Measurements from ENCODE around the gene RBKS. TPM values are rescaled to one million over a fixed set of nuclear protein-coding genes. Genes with fewer than 3 reads are reported as not detected.

The RBKS gene
- polyA plus RNA-seq, 1 of the 3 experiments (the other 2 are of a cell fraction), result 7.4 TPM

GRCh38 chr2:27912512-27912911 is 22.3 kb upstream of the RBKS start:
- 95% methylated on average over 2 of the region's 2 CpGs for WGBS (ENCODE audit: low lambda C conversion rate)

GRCh38 chr2:27911458-27912210 is 21.4 kb upstream of the RBKS start:
- WGBS (ENCODE audit: low lambda C conversion rate), result 88% methylated on average over 2 of the region's 2 CpGs
- CTCF ChIA-PET, result no interaction called here
- H3K9me2 ChIP-seq, result no peaks in the 10 kb centered on the region
- H3K27ac ChIP-seq (ENCODE audit: low read depth in 2 of 2, low read length in 1 of 2), result no peak overlapping the region
- POLR2A ChIA-PET, result no interaction called here
- H3K79me2 ChIP-seq (ENCODE audit: insufficient read depth), result no peaks in the 10 kb centered on the region
- peaks cover 4 to 13% of the 10 kb centered on the region in 2 experiments; a peak in 3 of 4 replicates for H3K4me1 ChIP-seq (ENCODE audit: control insufficient read depth in 1 of 2, insufficient read depth in 2 of 2, low read depth in 1 of 2, low read length in 1 of 2)
- peaks cover 6% of the 10 kb centered on the region for H3F3A ChIP-seq (replicated peaks; ENCODE audit: insufficient read depth)
- no peaks in the 10 kb centered on the region for H3K27me3 ChIP-seq (ENCODE audit: insufficient read depth)
- no peak for DNase-seq
- H3K4me2 ChIP-seq, result no peak overlapping the region
- no peaks in the 10 kb centered on the region for H4K20me1 ChIP-seq (ENCODE audit: insufficient read depth)
- no peak overlapping the region for H3K4me3 ChIP-seq (ENCODE audit: low read depth in 2 of 2, low read length in 1 of 2)
- no peak overlapping the region for H3K9ac ChIP-seq
- H2AFZ ChIP-seq (ENCODE audit: low read depth), result no peak overlapping the region
- TF ChIP-seq FOXJ3 (CRISPR knock-in tag; IDR thresholded peaks at IDR 0.05) (no peak), FOSL2 (IDR thresholded peaks at IDR 0.05; ENCODE audit: borderline replicate concordance, low read depth) (no peak), MAX (IDR thresholded peaks at IDR 0.05; ENCODE audit: low read depth) (no peak), ELF1 (IDR thresholded peaks at IDR 0.05) (no peak), NRF1 (IDR thresholded peaks at IDR 0.05; ENCODE audit: low read depth, low read length) (no peak), EZH2phosphoT487 (IDR thresholded peaks at IDR 0.05; ENCODE audit: borderline replicate concordance, low read depth) (no peak), MEF2A (IDR thresholded peaks at IDR 0.05; ENCODE audit: borderline replicate concordance, low read depth) (no peak), RCOR1 (IDR thresholded peaks at IDR 0.05; ENCODE audit: low read length) (no peak), USF2 (IDR thresholded peaks at IDR 0.05; ENCODE audit: borderline replicate concordance, low read depth, low read length) (no peak), NFIC (IDR thresholded peaks at IDR 0.05; ENCODE audit: borderline replicate concordance) (no peak), RFX5 (IDR thresholded peaks at IDR 0.05; ENCODE audit: low read length) (no peak), YY1 (IDR thresholded peaks at IDR 0.05; ENCODE audit: low read depth) (no peak), JUND (IDR thresholded peaks at IDR 0.05) (no peak), CTCF (IDR thresholded peaks at IDR 0.05) (no peak), USF1 (IDR thresholded peaks at IDR 0.05; ENCODE audit: borderline replicate concordance, low read depth) (no peak), REST (IDR thresholded peaks at IDR 0.05; ENCODE audit: low read depth, low read length) (no peak), TEAD4 (IDR thresholded peaks at IDR 0.05; ENCODE audit: borderline replicate concordance, insufficient read depth) (no peak), RAD21 (IDR thresholded peaks at IDR 0.05; ENCODE audit: low read length) (no peak), TAF1 (IDR thresholded peaks at IDR 0.05; ENCODE audit: borderline replicate concordance, low read depth, low read length) (no peak)
- no peaks in the 10 kb centered on the region for H3K36me3 ChIP-seq (replicated peaks in 1 of 2; ENCODE audit: control insufficient read depth in 1 of 2, insufficient read depth in 2 of 2, low read length in 1 of 2)
- no peaks in the 10 kb centered on the region for H3K9me3 ChIP-seq

More at GRCh38 chr2:27912512-27912911, 22.3 kb upstream of the RBKS start:
- Histone ChIP-seq H3K79me2 (ENCODE audit: insufficient read depth) (no peaks in the 10 kb centered on the region), H3K4me3 (ENCODE audit: low read depth in 2 of 2, low read length in 1 of 2) (no peak overlapping the region), H3K4me2 (no peak overlapping the region), H4K20me1 (ENCODE audit: insufficient read depth) (no peaks in the 10 kb centered on the region), H3K4me1 (ENCODE audit: control insufficient read depth in 1 of 2, insufficient read depth in 2 of 2, low read depth in 1 of 2, low read length in 1 of 2) (peaks cover 4 to 13% of the 10 kb centered on the region in 2 experiments; a peak in 3 of 4 replicates), H3F3A (replicated peaks; ENCODE audit: insufficient read depth) (peaks cover 6% of the 10 kb centered on the region), H3K27ac (ENCODE audit: low read depth in 2 of 2, low read length in 1 of 2) (no peak overlapping the region), H3K9ac (no peak overlapping the region), H2AFZ (ENCODE audit: low read depth) (no peak overlapping the region), H3K27me3 (ENCODE audit: insufficient read depth) (no peaks in the 10 kb centered on the region), H3K9me3 (no peaks in the 10 kb centered on the region), H3K36me3 (replicated peaks in 1 of 2; ENCODE audit: control insufficient read depth in 1 of 2, insufficient read depth in 2 of 2, low read length in 1 of 2) (no peaks in the 10 kb centered on the region), H3K9me2 (no peaks in the 10 kb centered on the region)
- ChIA-PET POLR2A (no interaction called here), CTCF (interaction anchor here (0.7 to 1.0 kb wide), 2 partner anchors 44 to 69 kb away, joined by 3 to 4 read pairs; no protein-coding TSS in a partner anchor)
- no peak for DNase-seq
- TF ChIP-seq MEF2A (IDR thresholded peaks at IDR 0.05; ENCODE audit: borderline replicate concordance, low read depth), result no peak

Data from SK-N-SH (cell line).